ENCODE measurements around the gene PPP1R1B. TPM values are rescaled to one million over a fixed set of nuclear protein-coding genes. Genes with fewer than 3 reads are reported as not detected.

Gene PPP1R1B
- total and polyA plus RNA-seq, 2 experiments from 2014 or later, result 3.4 to 5.4 TPM

DNA sequence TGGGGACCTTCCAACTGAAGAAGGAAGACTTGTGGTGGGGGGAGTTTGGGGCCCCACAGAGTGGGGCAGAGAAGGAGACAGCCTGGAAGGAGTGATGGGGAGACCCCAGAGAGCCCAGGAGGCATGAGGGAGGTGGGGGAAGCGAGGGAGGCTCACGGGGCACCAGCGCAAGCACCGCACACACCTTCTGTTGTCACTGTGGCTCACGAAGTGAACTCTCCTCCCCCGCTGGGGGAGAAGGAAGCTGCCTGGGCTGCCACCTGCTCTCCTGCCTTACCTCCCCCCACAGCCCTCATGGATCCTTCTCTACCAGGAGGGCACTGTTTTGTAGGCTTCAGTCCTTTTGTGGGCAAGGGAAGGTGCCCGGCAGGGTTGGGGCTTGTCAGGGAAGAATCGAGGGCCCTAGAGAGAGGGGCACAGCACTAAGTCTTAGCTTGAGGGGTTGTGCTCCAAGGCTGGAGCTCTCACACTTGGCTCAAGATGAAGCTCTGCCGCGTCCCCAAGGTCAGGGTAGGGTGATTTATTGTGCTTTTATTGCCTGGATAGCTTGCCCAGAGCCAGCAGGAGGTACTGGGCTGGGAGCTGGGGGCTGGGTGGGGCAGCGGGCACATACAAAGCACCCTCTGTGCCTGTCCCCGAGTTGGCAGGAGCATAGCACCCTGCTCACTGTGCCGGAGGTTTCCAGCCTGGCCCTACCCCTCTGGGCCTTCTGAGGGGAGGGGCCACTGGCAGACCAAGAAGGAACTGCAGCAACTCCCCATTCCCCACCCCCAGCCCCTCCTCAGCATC lies 5.6 kb downstream of the PPP1R1B start:
- no peak for ATAC-seq
- 0 out of 3 replicates have a peak, but pooled peaks cover 2% of the 10 kb centered on the region for H3K36me3 Mint-ChIP-seq (ENCODE audit: low read depth)
- Histone ChIP-seq H4K20me1 (replicated peaks; ENCODE audit: insufficient read depth) (no peaks in the 10 kb centered on the region), H2AFZ (no peak overlapping the region), H3K4me3 (peak overlapping the region; percentile 32; the same call in 1 of the 2 replicates), H3K4me2 (peak overlapping the region; percentile 95), H3F3A (replicated peaks; ENCODE audit: low read depth) (peaks cover 15% of the 10 kb centered on the region; the same call in 1 of the 2 replicates), H3K27me3 (ENCODE audit: insufficient read depth) (peaks cover 20% of the 10 kb centered on the region), H3K27ac (ENCODE audit: low read depth) (no peak overlapping the region), H3K79me2 (replicated peaks; ENCODE audit: insufficient read depth) (no peaks in the 10 kb centered on the region; the same call in 1 of the 2 replicates), H3K9me2 (ENCODE audit: insufficient read depth) (no peaks in the 10 kb centered on the region), H3K4me1 (ENCODE audit: insufficient read depth) (peaks cover 78% of the 10 kb centered on the region), H3K36me3 (ENCODE audit: insufficient read depth) (no peaks in the 10 kb centered on the region)
- peaks cover 76% of the 10 kb centered on the region for H3K4me1 Mint-ChIP-seq
- DNase-seq (ENCODE audit: low spot score), result no peak
- H3K27ac Mint-ChIP-seq, result no peak overlapping the region
- H3K9me3 Mint-ChIP-seq, result no peaks in the 10 kb centered on the region
- peaks cover 41% of the 10 kb centered on the region for H3K27me3 Mint-ChIP-seq (ENCODE audit: insufficient read depth, low read depth, poor library complexity)
- TF ChIP-seq POLR2AphosphoS5 (IDR thresholded peaks at IDR 0.05; ENCODE audit: low read depth) (no peak), CREB1 (CRISPR knock-in tag; IDR thresholded peaks at IDR 0.05; ENCODE audit: low read depth) (no peak), EZH2 (IDR thresholded peaks at IDR 0.05; ENCODE audit: low read depth, unreplicated experiment) (no peak), ZNF114 (CRISPR knock-in tag; IDR thresholded peaks at IDR 0.05) (no peak), ZNF331 (CRISPR knock-in tag; IDR thresholded peaks at IDR 0.05; ENCODE audit: low read depth) (no peak), STAT1 (IDR thresholded peaks at IDR 0.05; ENCODE audit: unreplicated experiment) (no peak), EZH2phosphoT487 (IDR thresholded peaks at IDR 0.05; ENCODE audit: unreplicated experiment) (no peak)
- TF ChIP-seq, protein P1, sequence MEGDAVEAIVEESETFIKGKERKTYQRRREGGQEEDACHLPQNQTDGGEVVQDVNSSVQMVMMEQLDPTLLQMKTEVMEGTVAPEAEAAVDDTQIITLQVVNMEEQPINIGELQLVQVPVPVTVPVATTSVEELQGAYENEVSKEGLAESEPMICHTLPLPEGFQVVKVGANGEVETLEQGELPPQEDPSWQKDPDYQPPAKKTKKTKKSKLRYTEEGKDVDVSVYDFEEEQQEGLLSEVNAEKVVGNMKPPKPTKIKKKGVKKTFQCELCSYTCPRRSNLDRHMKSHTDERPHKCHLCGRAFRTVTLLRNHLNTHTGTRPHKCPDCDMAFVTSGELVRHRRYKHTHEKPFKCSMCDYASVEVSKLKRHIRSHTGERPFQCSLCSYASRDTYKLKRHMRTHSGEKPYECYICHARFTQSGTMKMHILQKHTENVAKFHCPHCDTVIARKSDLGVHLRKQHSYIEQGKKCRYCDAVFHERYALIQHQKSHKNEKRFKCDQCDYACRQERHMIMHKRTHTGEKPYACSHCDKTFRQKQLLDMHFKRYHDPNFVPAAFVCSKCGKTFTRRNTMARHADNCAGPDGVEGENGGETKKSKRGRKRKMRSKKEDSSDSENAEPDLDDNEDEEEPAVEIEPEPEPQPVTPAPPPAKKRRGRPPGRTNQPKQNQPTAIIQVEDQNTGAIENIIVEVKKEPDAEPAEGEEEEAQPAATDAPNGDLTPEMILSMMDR (conservative IDR thresholded peaks at IDR 0.05; ENCODE audit: low read depth in 2 of 2), result no peak
- TF ChIP-seq, protein P2, sequence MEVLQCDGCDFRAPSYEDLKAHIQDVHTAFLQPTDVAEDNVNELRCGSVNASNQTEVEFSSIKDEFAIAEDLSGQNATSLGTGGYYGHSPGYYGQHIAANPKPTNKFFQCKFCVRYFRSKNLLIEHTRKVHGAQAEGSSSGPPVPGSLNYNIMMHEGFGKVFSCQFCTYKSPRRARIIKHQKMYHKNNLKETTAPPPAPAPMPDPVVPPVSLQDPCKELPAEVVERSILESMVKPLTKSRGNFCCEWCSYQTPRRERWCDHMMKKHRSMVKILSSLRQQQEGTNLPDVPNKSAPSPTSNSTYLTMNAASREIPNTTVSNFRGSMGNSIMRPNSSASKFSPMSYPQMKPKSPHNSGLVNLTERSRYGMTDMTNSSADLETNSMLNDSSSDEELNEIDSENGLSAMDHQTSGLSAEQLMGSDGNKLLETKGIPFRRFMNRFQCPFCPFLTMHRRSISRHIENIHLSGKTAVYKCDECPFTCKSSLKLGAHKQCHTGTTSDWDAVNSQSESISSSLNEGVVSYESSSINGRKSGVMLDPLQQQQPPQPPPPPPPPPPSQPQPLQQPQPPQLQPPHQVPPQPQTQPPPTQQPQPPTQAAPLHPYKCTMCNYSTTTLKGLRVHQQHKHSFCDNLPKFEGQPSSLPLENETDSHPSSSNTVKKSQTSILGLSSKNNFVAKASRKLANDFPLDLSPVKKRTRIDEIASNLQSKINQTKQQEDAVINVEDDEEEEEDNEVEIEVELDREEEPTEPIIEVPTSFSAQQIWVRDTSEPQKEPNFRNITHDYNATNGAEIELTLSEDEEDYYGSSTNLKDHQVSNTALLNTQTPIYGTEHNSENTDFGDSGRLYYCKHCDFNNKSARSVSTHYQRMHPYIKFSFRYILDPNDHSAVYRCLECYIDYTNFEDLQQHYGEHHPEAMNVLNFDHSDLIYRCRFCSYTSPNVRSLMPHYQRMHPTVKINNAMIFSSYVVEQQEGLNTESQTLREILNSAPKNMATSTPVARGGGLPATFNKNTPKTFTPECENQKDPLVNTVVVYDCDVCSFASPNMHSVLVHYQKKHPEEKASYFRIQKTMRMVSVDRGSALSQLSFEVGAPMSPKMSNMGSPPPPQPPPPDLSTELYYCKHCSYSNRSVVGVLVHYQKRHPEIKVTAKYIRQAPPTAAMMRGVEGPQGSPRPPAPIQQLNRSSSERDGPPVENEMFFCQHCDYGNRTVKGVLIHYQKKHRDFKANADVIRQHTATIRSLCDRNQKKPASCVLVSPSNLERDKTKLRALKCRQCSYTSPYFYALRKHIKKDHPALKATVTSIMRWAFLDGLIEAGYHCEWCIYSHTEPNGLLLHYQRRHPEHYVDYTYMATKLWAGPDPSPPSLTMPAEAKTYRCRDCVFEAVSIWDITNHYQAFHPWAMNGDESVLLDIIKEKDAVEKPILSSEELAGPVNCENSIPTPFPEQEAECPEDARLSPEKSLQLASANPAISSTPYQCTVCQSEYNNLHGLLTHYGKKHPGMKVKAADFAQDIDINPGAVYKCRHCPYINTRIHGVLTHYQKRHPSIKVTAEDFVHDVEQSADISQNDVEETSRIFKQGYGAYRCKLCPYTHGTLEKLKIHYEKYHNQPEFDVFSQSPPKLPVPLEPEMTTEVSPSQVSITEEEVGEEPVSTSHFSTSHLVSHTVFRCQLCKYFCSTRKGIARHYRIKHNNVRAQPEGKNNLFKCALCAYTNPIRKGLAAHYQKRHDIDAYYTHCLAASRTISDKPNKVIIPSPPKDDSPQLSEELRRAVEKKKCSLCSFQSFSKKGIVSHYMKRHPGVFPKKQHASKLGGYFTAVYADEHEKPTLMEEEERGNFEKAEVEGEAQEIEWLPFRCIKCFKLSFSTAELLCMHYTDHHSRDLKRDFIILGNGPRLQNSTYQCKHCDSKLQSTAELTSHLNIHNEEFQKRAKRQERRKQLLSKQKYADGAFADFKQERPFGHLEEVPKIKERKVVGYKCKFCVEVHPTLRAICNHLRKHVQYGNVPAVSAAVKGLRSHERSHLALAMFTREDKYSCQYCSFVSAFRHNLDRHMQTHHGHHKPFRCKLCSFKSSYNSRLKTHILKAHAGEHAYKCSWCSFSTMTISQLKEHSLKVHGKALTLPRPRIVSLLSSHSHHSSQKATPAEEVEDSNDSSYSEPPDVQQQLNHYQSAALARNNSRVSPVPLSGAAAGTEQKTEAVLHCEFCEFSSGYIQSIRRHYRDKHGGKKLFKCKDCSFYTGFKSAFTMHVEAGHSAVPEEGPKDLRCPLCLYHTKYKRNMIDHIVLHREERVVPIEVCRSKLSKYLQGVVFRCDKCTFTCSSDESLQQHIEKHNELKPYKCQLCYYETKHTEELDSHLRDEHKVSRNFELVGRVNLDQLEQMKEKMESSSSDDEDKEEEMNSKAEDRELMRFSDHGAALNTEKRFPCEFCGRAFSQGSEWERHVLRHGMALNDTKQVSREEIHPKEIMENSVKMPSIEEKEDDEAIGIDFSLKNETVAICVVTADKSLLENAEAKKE (CRISPR knock-in tag; IDR thresholded peaks at IDR 0.05), result no peak
- TF ChIP-seq, protein P3, sequence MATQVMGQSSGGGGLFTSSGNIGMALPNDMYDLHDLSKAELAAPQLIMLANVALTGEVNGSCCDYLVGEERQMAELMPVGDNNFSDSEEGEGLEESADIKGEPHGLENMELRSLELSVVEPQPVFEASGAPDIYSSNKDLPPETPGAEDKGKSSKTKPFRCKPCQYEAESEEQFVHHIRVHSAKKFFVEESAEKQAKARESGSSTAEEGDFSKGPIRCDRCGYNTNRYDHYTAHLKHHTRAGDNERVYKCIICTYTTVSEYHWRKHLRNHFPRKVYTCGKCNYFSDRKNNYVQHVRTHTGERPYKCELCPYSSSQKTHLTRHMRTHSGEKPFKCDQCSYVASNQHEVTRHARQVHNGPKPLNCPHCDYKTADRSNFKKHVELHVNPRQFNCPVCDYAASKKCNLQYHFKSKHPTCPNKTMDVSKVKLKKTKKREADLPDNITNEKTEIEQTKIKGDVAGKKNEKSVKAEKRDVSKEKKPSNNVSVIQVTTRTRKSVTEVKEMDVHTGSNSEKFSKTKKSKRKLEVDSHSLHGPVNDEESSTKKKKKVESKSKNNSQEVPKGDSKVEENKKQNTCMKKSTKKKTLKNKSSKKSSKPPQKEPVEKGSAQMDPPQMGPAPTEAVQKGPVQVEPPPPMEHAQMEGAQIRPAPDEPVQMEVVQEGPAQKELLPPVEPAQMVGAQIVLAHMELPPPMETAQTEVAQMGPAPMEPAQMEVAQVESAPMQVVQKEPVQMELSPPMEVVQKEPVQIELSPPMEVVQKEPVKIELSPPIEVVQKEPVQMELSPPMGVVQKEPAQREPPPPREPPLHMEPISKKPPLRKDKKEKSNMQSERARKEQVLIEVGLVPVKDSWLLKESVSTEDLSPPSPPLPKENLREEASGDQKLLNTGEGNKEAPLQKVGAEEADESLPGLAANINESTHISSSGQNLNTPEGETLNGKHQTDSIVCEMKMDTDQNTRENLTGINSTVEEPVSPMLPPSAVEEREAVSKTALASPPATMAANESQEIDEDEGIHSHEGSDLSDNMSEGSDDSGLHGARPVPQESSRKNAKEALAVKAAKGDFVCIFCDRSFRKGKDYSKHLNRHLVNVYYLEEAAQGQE (IDR thresholded peaks at IDR 0.05; ENCODE audit: unreplicated experiment), result no peak
- TF ChIP-seq, protein P4, sequence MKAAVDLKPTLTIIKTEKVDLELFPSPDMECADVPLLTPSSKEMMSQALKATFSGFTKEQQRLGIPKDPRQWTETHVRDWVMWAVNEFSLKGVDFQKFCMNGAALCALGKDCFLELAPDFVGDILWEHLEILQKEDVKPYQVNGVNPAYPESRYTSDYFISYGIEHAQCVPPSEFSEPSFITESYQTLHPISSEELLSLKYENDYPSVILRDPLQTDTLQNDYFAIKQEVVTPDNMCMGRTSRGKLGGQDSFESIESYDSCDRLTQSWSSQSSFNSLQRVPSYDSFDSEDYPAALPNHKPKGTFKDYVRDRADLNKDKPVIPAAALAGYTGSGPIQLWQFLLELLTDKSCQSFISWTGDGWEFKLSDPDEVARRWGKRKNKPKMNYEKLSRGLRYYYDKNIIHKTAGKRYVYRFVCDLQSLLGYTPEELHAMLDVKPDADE (IDR thresholded peaks at IDR 0.05), result no peak
- H3K4me3 Mint-ChIP-seq, result peak overlapping the region; percentile 35; the same call in 1 of the 3 replicates

Data from GM23338 (cell line).